Activated CD4-positive, alpha-beta T cell treated with anti-CD3 and anti-CD28 coated beads, Interleukin-2, Interleukin-4, amounts not matched to agents 100 ng/mL and 50 ng/mL, durations not matched to agents 16 hours and 8 hours (primary cell): ENCODE results near the gene JUND.
A peak's percentile ranks its signal among the peaks of the same experiment; 100 is the strongest.

Experiments
- DNase-seq: peaks from one replicate; pipeline ENCODE4 v3.0.0-alpha.2; 2020; ENCODE audit warnings: low spot score

The JUND gene

DNA sequence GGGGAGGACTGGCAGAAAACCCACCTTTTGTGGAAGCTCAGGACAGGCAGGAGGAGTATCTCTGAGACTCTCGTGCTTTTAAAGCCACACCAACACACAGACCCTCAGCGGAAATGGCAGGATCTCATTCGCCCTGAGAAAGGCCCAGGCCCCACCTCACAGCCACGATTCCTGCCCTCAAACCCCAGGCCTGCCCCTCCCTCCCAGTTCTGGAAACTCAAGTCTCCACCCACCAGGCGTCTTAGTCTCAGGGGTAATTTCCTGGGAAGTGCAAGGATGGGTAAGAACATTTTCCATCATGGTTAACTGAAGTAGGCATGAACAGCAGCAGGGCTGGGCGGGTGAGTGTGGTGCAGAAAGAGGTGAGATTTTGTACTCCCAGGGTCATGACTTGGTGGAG, 47.2 kb downstream of the JUND start:
- DNase-seq = no peak

DNA sequence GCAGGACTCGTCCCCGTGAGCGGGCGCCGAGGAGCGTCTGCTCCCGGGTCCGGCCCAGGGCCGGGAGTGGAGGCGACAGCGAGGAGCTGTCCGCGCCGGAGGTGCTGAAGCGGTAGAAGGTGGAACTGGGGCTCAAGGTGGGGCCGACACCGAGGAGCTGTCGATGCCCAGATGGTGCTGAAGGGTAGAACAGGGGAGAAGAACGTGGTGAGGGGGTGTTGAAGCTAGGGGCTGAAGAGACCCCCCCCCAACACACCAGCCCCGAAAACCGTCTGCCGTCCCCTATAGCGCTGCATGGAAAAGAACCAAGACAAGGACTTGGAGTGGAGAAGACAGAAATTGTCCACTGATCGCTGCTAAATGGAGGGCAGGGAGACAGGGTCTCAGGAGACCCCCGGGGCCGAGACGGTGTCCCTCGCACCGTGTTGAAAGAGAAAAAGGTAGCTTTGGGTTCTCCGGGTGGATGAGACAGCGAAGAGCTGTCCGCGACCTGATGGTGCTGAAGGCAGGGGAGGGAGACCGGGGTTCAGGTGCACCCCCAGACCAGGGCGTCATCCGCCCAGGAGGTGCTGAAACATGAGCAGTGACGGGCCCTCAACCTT, 48.1 kb downstream of the JUND start:
- DNase-seq = peak; percentile 22

DNA sequence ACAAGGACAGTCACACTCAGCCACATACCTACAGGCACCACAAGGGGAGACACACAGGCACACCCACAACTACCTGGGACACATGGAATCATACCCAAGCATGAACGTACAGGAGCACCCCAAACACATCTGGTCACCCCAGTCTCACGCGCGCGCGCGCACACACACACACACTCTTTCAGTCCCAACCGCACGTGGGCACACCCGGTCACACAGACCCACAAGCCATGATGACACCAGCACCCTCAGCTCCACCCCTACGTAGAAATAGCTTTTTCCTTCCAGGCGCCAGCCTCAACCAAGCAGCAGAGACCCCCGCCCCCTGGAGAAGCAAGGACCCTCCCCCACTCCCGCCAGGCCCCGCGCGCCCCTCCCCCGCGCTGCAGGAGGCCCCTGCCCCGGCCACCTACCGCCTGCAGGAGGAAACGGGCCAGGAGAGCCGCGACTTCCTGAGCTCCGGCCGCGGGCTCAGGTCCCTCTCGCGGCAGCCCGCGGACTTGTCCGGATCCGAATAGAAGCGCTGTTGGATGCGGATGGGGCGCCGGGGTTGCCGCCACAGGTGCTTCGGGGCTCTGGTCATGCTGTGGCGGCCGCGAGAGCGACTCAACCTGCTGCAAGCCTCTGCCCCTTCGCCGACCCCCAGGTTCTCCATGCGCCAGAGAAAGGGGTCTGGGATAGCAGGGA, 48.7 kb downstream of the JUND start:
- no peak for DNase-seq

DNA sequence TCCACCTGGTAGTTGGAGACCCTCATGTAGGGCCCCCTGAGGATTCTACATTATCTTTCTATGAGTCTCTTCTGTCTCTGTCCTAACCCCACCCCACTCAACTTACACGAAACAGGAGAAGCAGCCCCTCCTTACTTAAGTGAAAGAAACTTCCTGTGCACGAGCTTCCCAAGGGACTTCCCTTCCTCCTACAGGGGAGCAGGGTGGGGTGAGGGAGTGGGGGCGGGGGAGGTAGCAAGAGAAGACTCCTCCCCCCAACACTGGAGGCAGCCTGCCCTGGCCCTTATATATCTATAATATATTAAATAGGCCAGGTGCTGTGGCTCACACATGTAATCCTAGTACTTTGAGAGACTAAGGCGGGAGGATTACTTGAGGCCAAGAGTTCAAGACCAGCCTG, 49.6 kb downstream of the JUND start:
- no peak for DNase-seq

DNA sequence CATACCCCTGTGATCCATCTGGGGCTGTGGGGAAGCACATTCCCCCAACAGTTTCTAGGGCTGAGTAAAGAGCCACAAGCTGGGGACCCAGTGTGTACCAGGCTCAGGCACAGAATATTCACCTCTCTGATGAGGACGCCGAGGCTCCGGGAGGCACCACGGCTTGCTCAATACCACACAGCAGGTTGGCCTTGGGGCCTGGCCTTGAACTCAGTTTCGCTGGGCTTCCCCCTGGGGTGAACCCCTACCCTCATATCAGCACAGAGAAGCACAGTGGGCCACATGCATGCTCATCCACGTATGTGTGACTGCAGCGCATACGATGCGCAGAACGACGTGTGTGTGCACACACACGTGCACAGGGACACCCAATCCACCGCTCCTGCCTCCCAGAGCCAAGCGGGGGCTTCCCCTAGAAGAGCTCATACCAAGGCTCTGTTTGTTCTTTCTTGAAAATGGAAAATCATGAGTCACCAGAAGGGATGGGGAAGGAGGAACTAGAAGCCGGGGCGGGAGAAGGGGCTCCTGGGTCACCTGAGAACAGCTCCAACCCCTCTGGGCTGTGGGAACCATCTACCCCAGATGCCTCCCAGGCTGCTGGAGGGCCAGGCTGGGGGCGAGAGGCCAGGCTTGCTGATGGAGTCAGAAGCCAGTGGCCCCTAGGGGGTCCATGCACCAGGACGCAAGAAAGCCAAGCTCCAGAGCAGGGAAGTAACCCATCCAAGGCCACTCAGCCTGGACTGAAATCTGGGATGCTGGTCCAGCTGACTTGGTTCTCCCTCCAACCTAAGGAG, 50.3 kb downstream of the JUND start:
- no peak for DNase-seq

DNA sequence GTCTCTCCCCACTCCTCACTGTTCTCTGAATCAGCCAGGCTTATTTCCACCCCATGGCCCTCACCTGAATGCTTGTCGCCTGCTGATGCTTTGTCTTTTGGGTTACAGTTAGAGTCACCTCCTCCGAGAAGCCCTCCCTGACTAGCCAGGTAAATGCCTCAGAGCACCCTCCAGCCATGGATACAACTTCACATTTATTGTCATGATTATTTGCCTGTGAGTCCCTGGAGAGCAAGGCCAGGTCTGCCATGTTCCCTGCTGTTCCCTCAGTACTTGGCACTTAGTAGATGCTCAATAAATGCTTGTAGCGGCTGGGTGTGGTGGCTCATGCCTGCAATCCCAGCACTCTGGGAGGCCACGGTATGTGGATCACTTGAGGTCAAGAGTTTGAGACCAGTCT, 51.5 kb downstream of the JUND start:
- no peak for DNase-seq
